GM23338 (cell line): ENCODE data around the gene HNF4A. TPM values are rescaled to one million over a fixed set of nuclear protein-coding genes. Genes with fewer than 3 reads are reported as not detected.

Source experiments
- CREB1 ChIP-seq: fragments of 250-450 bp; sonication (Bioruptor Pico); IDR thresholded peaks from 2 replicates; pipeline ENCODE4 v1.5.0; 2020; ENCODE audit warnings: low read depth, mild to moderate bottlenecking, moderate library complexity
- ETS1 ChIP-seq: IDR thresholded peaks from 2 replicates; pipeline ENCODE4 v1.6.1; 2016; ENCODE audit warnings: antibody characterized with exemption
- NANOG ChIP-seq: IDR thresholded peaks from 2 replicates; pipeline ENCODE4 v1.6.1; 2016; ENCODE audit warnings: antibody characterized with exemption, borderline replicate concordance
- POLR2AphosphoS5 ChIP-seq: IDR thresholded peaks from 2 replicates; pipeline ENCODE4 v1.6.1; 2016; ENCODE audit warnings: antibody characterized with exemption, low read depth
- REST ChIP-seq: IDR thresholded peaks from one replicate; pipeline ENCODE4 v1.6.1; 2018; ENCODE audit warnings: antibody characterized with exemption; ENCODE audit not compliant: unreplicated experiment
- STAT1 ChIP-seq: IDR thresholded peaks from one replicate; pipeline ENCODE4 v1.6.1; 2016; ENCODE audit warnings: antibody characterized with exemption; ENCODE audit not compliant: unreplicated experiment
- ZNF462 ChIP-seq: fragments of 250-450 bp; sonication (Bioruptor Pico); IDR thresholded peaks from 2 replicates; pipeline ENCODE4 v1.5.0; 2020; ENCODE audit warnings: mild to moderate bottlenecking, moderate library complexity
- polyA plus RNA-seq: library from polyadenylated mRNA; unstranded; fragments of >200 nt; fragmentation: Nextera tagmentation; extraction: Ambion mirVana; gene quantifications from 2 replicates; pipeline ENCODE4 v1.2.1, GENCODE V29; 2016
- total RNA-seq: library from RNA; depleted of rRNA; stranded (reverse); fragments of >200 nt; shearing (Covaris generic); gene quantifications from 2 replicates; pipeline ENCODE4 v1.2.3, GENCODE V29; 2014

The HNF4A gene
- total and polyA plus RNA-seq, 2 experiments from 2014 or later = not detected

- TF ChIP-seq ZNF462 (CRISPR knock-in tag) (no peak), ETS1 (no peak), POLR2AphosphoS5 (no peak), NANOG (no peak), CREB1 (CRISPR knock-in tag) (no peak), REST (no peak), STAT1 (no peak)
These were observed 121.7 kb downstream of the HNF4A start (continued) for GRCh38 chr20:44477151-44477550.
